DND-41 (cell line): ENCODE measurements around the gene RHBDD1.

Source experiments
- CTCF ChIP-seq: IDR thresholded peaks from 2 replicates; pipeline ENCODE4 v1.5.1; 2012; ENCODE audit warnings: borderline replicate concordance, low read length, moderate library complexity, mild to moderate bottlenecking; ENCODE audit not compliant: poor library complexity, severe bottlenecking; ENCODE audit errors: extremely low read depth
- EZH2 ChIP-seq: IDR thresholded peaks from 3 replicates; pipeline ENCODE4 v1.6.1; 2012; ENCODE audit warnings: borderline replicate concordance, low read depth, mild to moderate bottlenecking, moderate library complexity, low read length, inconsistent platforms; ENCODE audit not compliant: severe bottlenecking

- no peak for TF ChIP-seq CTCF
- no peak for TF ChIP-seq EZH2
These were observed 54.4 kb downstream of the RHBDD1 start for GRCh38 chr2:226890286-226890685.
